ENCODE data around the gene PPFIBP1.
"Not testable (repeated sequence)": the region's sequence is repeated elsewhere in the genome, so short reads cannot be mapped to it uniquely, and the experiment has no call there.

The PPFIBP1 gene

GRCh38 chr12:27732281-27732680, 208.3 kb downstream of the PPFIBP1 start:
- no peak for DNase-seq

DNA sequence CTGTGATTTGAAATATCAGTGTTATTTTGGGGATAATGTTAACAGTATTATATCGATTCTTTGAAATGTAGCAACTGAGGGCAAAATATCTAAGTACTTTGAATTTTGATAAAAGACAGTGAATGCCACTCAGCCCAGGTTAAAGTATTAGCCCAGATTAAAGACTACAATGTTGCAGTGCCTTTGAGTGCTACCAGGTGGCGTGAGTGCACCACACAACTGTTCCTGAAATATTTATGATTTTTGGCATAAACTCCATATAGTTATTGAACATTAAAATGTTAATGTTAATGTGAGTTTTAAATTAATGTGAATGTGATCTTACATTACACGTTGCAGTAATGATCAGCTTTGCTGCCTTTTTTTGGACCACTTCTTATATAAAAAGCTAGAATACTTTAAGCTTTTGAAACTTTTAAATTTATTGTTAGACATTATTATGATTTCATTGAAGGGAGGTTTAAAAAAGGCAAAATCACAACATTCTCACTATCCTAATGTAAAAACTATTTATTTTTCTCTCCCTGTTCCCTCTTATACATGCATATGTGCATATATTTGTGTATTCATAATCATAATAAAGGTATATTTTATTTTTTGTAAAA, 209.1 kb downstream of the PPFIBP1 start:
- DNase-seq = no peak

DNA sequence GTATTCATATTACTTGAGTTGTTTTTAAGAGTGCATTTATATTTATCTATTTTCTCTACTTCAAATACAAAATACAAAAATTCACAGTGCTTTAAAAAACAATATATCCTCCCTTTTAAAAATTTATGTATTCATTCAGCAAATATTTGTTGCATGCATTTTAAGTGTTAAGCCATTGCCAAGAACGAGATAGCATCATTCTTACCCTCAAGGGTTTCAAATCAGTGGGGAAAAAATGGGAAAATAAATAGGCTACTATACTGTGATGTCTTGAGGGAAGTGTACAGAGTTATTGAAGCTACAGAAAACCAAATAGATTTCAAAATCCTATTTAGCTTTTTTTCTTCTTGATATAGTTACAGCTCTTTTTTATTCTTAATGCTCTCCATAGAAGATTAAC, 209.8 kb downstream of the PPFIBP1 start:
- DNase-seq = no peak

DNA sequence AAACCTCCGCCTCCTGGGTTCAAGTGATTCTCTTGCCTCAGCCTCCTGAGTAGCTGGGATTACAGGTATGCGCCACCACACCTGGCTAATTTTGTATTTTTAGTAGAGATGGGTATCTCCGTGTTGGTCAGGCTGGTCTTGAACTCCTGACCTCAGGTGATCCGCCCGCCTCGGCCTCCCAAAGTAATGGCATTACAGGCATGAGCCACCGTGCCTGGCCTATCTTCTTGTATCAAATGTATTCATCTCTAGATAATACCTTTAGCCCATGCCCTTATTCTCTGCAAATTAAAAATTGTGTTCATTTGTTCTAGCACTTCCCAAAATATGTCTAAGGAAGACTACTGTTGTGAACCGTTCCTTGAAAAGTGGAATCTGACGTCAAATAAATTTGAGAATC, 210.3 kb downstream of the PPFIBP1 start:
- not testable (repeated sequence) for DNase-seq

DNA sequence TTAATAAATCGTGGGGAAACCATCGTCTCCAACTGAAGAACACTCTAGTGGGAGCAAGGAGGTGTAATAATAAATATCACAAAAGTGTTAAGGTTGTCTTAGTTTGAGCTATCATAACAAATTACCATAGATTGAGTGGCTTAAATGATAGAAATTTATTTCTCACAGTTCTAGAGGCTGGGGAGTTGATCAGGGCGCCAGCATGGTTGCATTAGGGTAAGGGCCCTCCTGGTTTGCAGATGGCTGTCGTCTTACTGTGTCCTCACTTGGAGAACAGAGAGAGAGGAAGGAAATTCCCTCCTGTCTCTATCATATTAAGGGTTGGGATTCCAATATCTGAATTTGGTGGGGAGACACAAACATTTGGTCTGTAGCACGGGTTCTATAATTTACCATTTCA, 219.6 kb downstream of the PPFIBP1 start:
- DNase-seq = no peak

All from NCI-H187 treated with DMSO at 0.1 percent for 48 hours (cell line).